SW 1271 (cell line): Measurements from ENCODE around the gene RIMBP2.

Experiments used
- DNase-seq, 2 experiments: peaks; one replicate each; lab custom pipeline; 2025; lab: John Stamatoyannopoulos, UW

RIMBP2 gene

DNA sequence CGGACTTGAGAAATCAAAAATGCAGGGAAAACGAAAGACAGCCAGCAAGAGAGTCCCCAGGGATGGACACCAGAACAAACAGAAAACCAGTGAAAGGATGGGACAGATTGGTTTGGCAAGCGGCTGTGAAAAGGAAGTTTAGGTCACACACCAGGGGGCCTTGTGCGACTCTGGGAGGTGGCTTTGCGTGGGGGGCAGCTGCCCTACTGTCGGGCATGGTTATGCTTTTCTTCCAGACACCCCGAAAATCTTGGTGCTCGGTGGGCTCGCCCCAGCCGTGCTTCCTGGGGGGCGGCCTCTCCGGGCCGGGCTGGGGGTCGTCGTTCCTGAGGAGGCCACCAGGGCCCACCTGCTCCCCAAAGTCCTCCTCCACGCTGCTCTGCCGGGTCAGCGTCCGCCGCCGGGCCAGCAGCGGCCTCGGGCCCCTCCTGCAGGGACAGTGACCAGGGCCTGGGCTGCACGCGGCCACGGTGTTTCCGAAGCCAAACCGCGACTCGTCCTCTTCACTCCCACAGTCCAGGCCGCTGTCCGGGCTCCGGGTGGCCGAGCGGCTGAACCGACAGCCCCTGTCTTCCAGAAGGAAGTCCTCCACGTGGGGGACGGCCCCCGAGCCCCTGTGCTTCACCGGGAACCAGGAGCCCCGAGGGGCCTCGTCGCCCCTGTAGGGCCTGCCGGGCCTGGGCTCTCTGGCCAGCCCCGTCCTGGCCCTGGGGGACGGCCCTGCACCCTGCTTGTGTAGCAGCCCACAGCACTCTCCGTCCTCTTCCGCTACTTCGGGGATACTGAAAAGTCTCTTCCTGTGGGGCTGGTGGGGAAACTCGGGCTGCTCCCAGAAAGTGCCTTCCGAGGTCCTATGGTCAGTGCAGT is 291.9 kb downstream of the RIMBP2 start:
- no peak for DNase-seq

GRCh38 chr12:130423136-130423535 is 293.0 kb downstream of the RIMBP2 start:
- no peak for DNase-seq

DNA sequence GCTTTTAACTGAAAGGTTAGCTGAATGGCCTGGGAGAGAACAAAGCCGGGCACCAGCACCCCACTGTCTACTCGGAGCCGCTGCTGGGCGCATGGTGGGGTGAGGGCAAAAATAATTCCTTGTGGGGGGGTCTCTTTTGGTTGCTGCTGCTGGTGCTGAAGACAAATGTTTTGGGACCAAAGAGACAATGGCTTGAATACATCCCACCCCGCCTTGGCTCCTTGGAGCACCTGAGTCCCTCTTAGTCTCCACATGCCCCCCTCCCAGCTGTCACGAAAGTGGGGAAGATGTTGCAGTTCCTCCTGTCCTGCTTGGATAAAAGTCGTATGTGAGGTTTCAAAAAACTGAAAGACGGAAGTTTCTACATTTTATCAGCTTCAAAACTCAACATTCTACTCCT is 293.4 kb downstream of the RIMBP2 start:
- no peak for DNase-seq

DNA sequence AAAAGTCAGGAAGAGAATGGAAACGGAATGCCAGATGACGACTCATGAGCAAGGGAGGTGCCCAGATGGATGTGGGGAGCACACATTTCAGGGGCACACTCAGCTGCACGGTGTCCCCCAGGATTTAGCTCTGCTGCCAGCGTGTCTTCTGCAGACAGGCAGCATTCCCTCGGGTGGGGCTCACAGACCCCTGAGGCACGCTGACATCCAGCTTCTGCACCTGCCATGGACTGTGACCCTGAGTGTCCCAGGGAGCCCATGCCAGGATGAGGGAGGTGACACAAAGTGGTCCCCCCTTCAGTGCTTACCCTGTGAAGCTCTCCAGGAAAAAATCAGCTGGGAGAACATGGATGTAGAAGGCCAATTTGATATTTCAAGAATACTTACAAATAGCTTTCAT is 294.2 kb downstream of the RIMBP2 start:
- DNase-seq = no peak

GRCh38 chr12:130420071-130420470 is 296.0 kb downstream of the RIMBP2 start:
- no peak for DNase-seq

DNA sequence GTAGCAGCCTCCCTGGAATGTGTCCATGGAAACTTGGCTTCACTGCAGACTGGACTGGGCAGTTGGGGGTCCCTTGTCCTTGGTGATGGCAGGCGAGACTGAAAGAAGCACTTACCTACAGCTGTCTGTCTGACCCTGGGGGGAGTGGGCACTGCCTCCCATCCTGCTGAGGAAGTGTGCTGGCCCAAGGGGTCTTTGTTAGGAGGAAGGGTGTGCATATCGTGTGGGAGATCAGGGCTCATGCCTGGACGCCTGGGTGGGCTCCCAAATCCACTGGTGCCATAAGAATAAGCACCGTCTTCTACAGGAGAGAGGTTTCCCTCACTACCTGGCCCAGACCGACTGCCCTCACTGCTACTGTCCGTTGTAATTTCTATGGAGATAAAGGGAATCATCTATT is 297.0 kb downstream of the RIMBP2 start:
- no peak for DNase-seq

DNA sequence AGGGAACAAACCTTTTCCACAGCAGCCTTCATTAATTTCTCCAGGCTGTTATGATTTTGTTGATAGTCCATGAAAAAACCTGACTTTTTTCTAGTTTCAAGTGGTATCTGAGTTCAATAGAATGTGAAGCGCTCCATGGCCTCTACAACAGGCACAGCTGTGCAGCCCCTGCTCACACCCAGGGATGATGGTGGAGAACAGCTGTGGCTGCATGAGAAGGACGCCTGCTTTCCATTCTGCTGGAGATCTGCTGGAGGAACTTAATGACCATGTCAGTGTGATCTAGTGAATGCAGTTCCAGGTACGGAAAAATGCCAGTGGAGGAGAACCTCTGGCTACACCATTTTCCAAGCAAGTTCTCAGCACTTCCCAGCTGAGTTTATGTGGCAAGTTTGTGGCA is 297.8 kb downstream of the RIMBP2 start:
- no peak for DNase-seq

DNA sequence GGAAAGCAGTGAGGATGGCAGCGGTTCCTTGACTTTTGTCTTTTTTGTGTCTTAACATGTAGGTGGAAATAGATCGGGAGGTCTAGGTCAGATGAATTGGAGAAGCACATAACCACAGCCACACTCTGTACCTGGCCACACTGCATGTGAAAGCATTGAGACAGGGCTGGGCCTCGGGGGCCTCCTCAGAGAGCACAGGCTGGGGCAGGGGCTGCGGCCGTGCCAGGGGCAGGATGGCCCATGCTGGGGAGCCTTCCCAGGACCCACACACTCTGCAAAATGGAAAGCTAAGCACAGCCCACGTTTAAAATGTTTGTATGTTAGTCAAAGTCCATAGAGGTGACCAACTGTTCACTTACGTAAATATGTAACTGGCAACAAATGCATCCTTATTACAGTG is 301.7 kb downstream of the RIMBP2 start:
- no peak for DNase-seq

- DNase-seq = no peak
Measured at GRCh38 chr12:130413909-130414308, 302.2 kb downstream of the RIMBP2 start.

DNA sequence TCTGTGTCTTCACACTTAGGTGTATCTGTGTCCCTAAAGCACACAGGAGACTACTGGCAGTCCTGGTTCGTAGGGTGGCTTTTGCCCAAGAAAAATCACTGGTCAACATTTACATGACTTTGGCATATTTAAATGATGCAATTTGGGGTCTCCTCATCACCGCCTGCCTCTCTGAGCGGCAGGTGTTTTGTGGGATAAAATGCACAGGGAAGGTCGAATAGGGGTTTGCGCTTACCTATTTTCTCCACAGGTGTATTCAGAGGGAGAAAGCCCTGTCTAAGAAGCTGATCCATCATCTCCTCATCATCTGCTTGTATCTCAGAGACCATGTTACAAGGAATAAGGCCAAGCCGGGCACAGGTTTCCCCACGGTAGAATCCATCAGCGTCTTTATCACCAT is 303.7 kb downstream of the RIMBP2 start:
- no peak for DNase-seq

DNA sequence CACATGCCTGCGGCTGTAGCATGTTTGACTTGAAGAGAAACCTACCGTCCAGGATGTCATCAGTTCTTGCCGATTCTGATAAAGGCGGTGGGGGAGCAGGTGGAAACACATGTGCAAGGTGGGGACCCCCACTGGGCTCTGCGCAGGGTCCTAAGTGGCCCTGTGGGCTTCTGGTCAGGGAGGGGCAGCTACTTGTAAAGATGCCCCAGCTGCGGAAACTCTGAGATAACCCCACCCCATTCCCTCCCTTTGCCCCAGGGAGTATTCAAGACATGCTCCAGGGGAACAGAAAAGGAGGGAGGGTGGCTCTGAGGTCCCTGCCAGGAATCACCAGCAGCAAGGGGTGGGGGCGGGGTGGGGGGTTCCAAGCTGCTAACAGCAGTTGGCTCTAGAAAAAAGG is 310.8 kb downstream of the RIMBP2 start:
- no peak for DNase-seq

DNA sequence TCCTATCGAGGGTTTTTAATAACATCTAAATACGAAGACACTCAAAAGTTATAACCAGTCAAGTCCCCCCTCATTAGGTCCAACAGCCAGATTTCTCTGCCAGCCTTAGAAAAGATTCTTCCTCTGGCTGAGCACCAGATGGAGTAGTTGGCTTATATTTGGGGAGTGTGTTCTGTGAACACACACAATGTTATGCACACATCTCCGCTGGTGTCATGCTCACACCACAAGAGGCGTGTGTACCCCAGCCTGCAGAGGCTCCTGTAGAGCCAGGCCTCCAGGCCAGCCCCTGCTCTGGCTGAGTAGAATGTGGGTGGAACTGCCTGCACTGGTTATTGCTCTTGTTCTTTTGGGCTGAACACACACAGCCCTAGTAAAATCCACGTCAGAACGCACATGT is 314.4 kb downstream of the RIMBP2 start:
- peak in 1 of 2 experiments; percentile 13 for DNase-seq

- no peak for DNase-seq
Measured at GRCh38 chr12:130398100-130398848, 317.8 kb downstream of the RIMBP2 start.

GRCh38 chr12:130396667-130397066 is 319.4 kb downstream of the RIMBP2 start:
- no peak for DNase-seq

GRCh38 chr12:130394906-130395305 is 321.2 kb downstream of the RIMBP2 start:
- no peak for DNase-seq

DNA sequence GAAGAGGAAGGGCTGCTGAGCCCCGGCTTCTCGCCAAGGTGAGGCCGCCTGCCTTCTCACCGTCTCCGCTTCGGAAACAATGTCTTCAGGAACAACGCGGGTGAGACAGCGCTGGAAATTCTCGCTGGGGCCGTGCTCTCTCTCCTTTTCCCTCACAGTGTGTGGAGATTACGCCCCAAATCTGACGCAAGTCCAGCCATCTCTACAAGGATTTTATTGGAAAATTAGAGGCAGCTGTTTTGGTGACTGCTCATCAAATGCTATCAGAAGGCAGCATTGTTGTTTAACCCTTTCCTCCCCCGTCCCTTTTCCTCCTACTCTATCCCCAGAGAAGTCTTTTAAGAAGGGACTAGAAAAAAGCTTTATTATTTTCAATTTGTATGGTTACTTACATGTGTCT is 324.9 kb downstream of the RIMBP2 start:
- DNase-seq = no peak

DNA sequence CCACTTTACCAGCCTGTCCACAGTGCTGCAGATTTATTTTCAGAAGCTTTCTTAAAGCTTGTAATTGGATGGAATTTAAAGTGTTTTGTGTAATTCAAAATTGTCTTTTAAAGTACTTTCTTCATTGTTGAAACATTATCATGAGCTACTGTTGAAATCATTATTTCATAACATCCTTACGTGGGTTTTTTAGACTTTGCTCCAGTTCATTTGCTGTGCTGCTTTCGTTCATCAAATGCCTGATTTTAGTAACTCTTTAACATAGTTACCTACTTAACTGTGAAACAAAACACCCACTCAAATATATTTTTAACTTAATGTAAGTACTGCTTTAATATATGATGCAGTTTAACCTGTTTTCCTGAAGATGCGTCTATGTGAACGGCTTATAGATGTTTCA is 330.9 kb downstream of the RIMBP2 start:
- DNase-seq = no peak

- DNase-seq = no peak
Measured at GRCh38 chr12:130384234-130384633, 331.9 kb downstream of the RIMBP2 start.

GRCh38 chr12:130382818-130383217 is 333.3 kb downstream of the RIMBP2 start:
- DNase-seq = no peak

DNA sequence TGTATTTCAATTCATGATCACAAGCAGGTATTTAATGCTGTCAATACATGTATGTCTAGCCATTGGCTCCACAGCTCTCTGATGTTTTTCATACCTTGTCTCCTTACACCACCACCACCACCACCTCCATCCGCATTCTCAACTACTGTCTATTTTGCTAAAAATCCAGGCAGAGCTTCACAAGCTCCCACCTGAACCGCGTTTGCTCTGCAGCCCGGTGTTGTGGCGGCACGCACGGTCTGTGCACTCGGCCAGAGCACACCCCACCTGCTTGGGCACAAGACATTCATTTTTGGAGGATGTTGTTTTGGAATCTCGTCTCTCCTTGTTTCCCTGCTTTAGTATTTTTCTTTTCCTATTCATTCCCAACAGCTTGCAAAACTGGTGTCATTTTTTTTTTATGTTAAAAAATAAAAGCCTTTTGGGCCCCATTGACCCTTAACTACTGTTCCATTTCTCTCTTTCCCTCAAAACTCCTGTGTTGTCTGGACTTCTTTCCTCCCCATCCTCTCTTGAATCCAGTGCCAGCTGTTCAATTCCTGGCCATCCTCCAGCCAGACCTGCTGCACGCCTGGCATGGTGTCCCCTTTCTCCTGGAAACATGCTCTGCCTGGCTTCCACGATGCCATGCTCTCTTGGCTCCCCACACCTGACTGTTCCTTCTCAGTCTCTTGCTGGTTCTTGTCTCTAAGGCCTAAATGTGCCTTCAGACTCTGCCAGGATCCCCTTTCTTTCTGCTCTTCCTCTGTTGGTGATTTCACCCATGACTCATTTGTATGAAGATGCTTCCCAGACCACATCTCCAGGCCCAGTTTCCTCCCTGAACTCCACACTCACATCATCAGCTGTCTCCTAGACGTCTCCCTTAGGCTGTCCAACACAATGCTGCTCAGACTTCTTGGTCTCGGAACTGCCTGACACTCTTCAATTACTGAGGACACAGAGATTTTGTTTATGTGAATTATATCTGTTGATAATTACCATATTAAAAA is 340.5 kb downstream of the RIMBP2 start:
- no peak for DNase-seq

DNA sequence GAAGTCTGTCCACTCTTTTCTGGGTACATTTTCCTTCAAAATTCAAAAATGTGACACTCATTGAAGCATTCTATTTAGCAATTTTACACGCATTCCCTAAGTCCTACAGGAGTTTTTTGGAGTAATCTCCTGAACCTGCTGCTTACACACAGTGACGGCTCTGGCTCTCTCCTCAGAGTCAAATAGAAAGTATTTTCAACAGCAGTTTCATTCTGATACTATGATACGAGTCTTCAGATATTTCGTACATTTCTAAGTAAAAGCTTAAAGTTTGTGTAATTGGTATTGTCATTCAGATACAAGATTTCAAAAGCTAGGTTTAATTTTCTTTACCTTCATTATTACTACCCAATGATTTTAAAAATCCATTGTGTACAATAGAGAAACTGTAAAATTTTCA is 342.0 kb downstream of the RIMBP2 start:
- no peak for DNase-seq

DNA sequence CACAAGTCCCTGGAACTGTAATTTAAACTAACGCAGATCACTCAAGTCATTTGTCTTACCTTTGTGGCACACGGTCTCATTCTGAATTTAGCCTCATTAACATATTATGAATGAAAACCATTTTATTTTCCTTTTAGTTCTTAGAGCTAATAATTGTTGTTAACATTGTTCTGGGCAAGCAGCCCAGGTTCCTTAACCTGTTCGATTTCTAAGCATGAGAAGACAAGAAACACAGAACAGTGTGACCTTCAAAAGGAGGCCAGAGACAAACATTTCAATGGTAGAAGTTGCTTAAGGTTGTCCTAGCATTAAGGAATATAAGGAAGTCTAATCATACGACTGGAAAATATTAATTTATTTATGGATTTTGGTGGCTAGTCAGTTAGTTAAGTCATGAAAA is 343.2 kb downstream of the RIMBP2 start:
- DNase-seq = no peak
